Measurements from ENCODE around the gene UNC119B. TPM values are rescaled to one million over a fixed set of nuclear protein-coding genes. Genes with fewer than 3 reads are reported as not detected.
A peak's percentile ranks its signal among the peaks of the same experiment; 100 is the strongest.
"Not testable (repeated sequence)": the region's sequence is repeated elsewhere in the genome, so short reads cannot be mapped to it uniquely, and the experiment has no call there.

Gene UNC119B
- total RNA-seq, 4 donors from 2014 or later, result 5.0 to 20.3 (median 13.9) TPM

- DNase-seq (ENCODE audit: low spot score in 2 of 2), result peak; percentile 76 to 97
- TF ChIP-seq POLR2A (IDR thresholded peaks at IDR 0.05) (no peak), CTCF (IDR thresholded peaks at IDR 0.05) (no peak)
- WGBS, 2 donors, result 5 to 14% methylated on average over 20 to 56 of the region's 66 CpGs
- intact Hi-C loops (cut with DNase I; ENCODE audit: low total_unique reads), result no loop called here
- H3K4me3 ChIP-seq (ENCODE audit: low read depth, poor library complexity, severe bottlenecking), result peak within 1 kb of the TSS; percentile 35
Measured at GRCh38 chr12:120725659-120726509, 15.6 kb downstream of the UNC119B start, which contains the start of gene ACADS. ACADS (plus strand) TSS chr12:120725826; CDS start chr12:120725886, 60 bp downstream.

DNA sequence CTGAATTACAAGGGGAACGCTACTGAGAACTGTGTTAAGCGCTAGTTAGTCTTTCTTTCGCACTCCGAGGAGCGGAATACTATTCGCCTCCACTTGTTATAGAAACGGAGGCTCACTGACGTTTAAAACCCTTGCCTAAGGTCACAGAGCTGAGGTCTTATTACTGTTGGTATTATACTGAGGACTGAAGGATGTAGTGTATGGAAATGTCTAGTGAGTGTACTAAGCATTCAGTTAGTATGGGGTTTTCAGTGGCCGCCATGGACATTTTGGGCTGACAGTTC lies 16.2 kb downstream of the UNC119B start:
- DNase-seq (ENCODE audit: low spot score in 2 of 2), result no peak
- TF ChIP-seq CTCF (IDR thresholded peaks at IDR 0.05), result no peak
- TF ChIP-seq POLR2A (IDR thresholded peaks at IDR 0.05), result no peak
- H3K4me3 ChIP-seq (ENCODE audit: low read depth, poor library complexity, severe bottlenecking), result no peak overlapping the region
- intact Hi-C loops (cut with DNase I; ENCODE audit: low total_unique reads), result no loop called here
- WGBS, 2 donors, result 76 to 80% methylated on average over 9 of the region's 9 CpGs

DNA sequence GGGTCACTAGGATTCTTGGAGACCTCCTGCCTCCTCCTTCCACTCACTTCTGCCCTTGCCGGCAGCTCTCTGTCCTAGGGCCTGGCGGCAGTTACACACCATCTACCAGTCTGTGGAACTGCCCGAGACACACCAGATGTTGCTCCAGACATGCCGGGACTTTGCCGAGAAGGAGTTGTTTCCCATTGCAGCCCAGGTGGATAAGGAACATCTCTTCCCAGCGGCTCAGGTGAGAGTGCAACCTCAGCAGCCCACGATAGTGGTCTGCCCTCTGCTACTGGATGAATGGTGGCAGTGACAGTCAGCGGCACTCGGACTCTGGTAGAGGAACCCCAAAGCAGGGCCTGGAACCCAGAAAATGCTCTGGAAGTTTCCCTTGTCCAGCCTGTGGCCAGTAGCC lies 16.7 kb downstream of the UNC119B start:
- no peak for TF ChIP-seq POLR2A (IDR thresholded peaks at IDR 0.05)
- DNase-seq (ENCODE audit: low spot score in 2 of 2), result no peak
- WGBS, 2 donors, result 92 to 94% methylated on average over 9 of the region's 9 CpGs
- intact Hi-C loops (cut with DNase I; ENCODE audit: low total_unique reads), result no loop called here
- H3K4me3 ChIP-seq (ENCODE audit: low read depth, poor library complexity, severe bottlenecking), result no peak overlapping the region

- 98% methylated on average over 18 to 32 of the region's 35 CpGs for WGBS, 2 donors
- intact Hi-C loops (cut with DNase I; ENCODE audit: low total_unique reads); DNase-seq (ENCODE audit: low spot score in 2 of 2); H3K4me3 ChIP-seq (ENCODE audit: low read depth, poor library complexity, severe bottlenecking): not testable (repeated sequence)
Measured at GRCh38 chr12:120732198-120732597, 21.9 kb downstream of the UNC119B start.

DNA sequence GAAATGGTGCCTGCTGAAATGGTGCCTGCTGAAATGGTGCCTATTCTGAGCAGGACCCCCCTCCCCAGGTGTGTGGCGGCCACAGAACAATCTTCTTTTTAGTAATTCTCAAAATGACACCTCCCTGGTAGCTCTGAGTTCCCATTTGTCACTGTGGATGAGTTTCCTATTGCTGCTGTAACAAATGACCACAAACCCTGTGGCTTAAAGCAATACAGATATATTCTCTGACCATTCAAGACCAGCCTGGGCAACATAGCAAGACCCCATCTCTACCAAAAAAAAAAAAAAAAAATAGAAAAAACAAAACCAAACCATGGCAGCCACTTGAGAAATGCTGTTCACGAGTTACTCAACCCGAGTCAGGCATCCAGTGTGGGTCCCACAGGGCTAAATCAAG lies 23.3 kb downstream of the UNC119B start:
- intact Hi-C loops (cut with DNase I; ENCODE audit: low total_unique reads), result no loop called here
- TF ChIP-seq POLR2A (IDR thresholded peaks at IDR 0.05) (no peak), CTCF (IDR thresholded peaks at IDR 0.05) (no peak)
- no peak for DNase-seq (ENCODE audit: low spot score in 2 of 2)
- no peak overlapping the region for H3K4me3 ChIP-seq (ENCODE audit: low read depth, poor library complexity, severe bottlenecking)
- WGBS, 2 donors, result 81 to 89% methylated on average over 3 of the region's 3 CpGs

DNA sequence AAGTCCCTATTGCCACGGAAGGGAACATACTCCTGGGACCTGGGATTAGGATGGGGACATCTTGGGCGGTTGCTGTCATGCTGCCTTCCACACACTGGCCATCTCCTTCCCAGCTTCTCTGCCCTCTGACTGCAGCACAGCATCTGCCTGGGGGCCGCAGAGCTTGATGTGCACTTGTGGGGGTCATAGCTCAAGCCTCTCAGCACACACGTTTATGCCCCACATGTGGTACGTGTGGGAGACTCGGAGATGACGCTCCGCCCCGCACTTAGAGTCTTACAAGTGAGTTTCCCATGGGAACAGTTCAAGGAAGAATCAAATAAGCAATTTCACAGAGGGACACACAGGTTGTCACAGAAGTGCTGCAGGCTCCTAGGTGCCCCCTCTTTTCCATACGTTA lies 24.0 kb downstream of the UNC119B start:
- WGBS, 2 donors, result 91% methylated on average over 10 of the region's 10 CpGs
- intact Hi-C loops (cut with DNase I; ENCODE audit: low total_unique reads), result no loop called here
- TF ChIP-seq CTCF (IDR thresholded peaks at IDR 0.05) (no peak), POLR2A (IDR thresholded peaks at IDR 0.05) (no peak)

DNA sequence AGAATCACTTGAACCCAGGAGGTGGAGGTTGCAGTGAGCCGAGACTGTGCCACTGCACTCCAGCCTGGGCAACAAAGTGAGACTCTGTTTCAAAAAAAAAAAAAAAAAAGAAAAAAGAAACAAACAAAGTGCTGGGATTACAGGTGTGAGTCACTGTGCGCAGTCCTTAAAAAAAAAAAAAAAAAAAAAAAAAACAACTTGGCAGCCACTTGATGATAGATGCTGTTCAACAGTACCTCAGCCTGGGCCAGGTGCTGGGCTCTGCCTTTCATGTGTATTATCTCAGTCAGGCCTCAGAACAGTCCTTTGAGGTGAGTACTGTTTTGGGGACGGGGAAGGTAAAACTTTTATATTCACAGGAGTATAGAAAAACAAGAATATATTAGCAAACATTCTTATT lies 24.9 kb downstream of the UNC119B start:
- WGBS, 2 donors, result 67 to 75% methylated on average over 3 of the region's 3 CpGs
- intact Hi-C loops (cut with DNase I; ENCODE audit: low total_unique reads), result no loop called here
- no peak overlapping the region for H3K4me3 ChIP-seq (ENCODE audit: low read depth, poor library complexity, severe bottlenecking)
- no peak for DNase-seq (ENCODE audit: low spot score in 2 of 2)
- no peak for TF ChIP-seq POLR2A (IDR thresholded peaks at IDR 0.05)
- no peak for TF ChIP-seq CTCF (IDR thresholded peaks at IDR 0.05)

More for the DNA sequence above, 24.0 kb downstream of the UNC119B start:
- no peak for DNase-seq (ENCODE audit: low spot score in 2 of 2)
- no peak overlapping the region for H3K4me3 ChIP-seq (ENCODE audit: low read depth, poor library complexity, severe bottlenecking)
